CD14-positive monocyte (primary cell): ENCODE measurements around the gene SEPHS1. TPM values are rescaled to one million over a fixed set of nuclear protein-coding genes. Genes with fewer than 3 reads are reported as not detected.

Source experiments
- DNase-seq, 3 donors: peaks; one replicate each; pipeline ENCODE4 v3.0.0-alpha.2; 2011 to 2022
- H2AFZ ChIP-seq: 2 replicates; pipeline ENCODE4 v1.6.0; 2012; ENCODE audit warnings: mild to moderate bottlenecking, low read depth, low read length, inconsistent platforms; ENCODE audit not compliant: insufficient read depth, poor library complexity, severe bottlenecking
- H3K27ac ChIP-seq, 2 donors: 1 replicate in 1 of 2; 2 replicates in 1 of 2; pipeline ENCODE4 v1.5.1; 2012 to 2013; ENCODE audit warnings: low read length in 2 of 2, control low read depth in 1 of 2, inconsistent platforms in 1 of 2, low read depth in 1 of 2, mild to moderate bottlenecking in 1 of 2
- H3K27me3 ChIP-seq, 2 donors: one replicate each; pipeline versions ENCODE4 v1.6.0 to v1.6.1; 2011 to 2013; ENCODE audit warnings: low read length in 2 of 2; ENCODE audit not compliant: control insufficient read depth in 2 of 2, insufficient read depth in 2 of 2
- H3K36me3 ChIP-seq, 2 donors: replicated peaks in 1 of 2; 1 replicate in 1 of 2; 2 replicates in 1 of 2; pipeline versions ENCODE4 v1.5.1 to v1.6.1; 2012 to 2013; ENCODE audit warnings: low read length in 2 of 2, control low read depth in 1 of 2, inconsistent platforms in 1 of 2, mild to moderate bottlenecking in 1 of 2; ENCODE audit not compliant: insufficient read depth in 2 of 2, control insufficient read depth in 1 of 2
- H3K4me1 ChIP-seq, 2 donors: 1 replicate in 1 of 2; 2 replicates in 1 of 2; pipeline versions ENCODE4 v1.5.1 to v1.6.1; 2012 to 2013; ENCODE audit warnings: low read length in 2 of 2, control low read depth in 1 of 2, inconsistent platforms in 1 of 2, mild to moderate bottlenecking in 1 of 2, moderate library complexity in 1 of 2; ENCODE audit not compliant: insufficient read depth in 2 of 2, control insufficient read depth in 1 of 2
- H3K4me2 ChIP-seq: replicated peaks from 2 replicates; pipeline ENCODE3; 2012; ENCODE audit warnings: low read length, moderate library complexity, mild to moderate bottlenecking; ENCODE audit not compliant: poor library complexity, severe bottlenecking; ENCODE audit errors: extremely low read depth
- H3K4me3 ChIP-seq, 3 experiments: fragments of 200-600 bp in 1 of 3; sonication (generic) in 1 of 3; replicated peaks in 1 of 3; 1 replicate in 2 of 3; 2 replicates in 1 of 3; pipeline ENCODE4 v1.5.1; 2011 to 2013; ENCODE audit warnings: low read length in 3 of 3, mild to moderate bottlenecking in 3 of 3, control low read depth in 2 of 3, low read depth in 2 of 3, inconsistent platforms in 1 of 3, moderate library complexity in 1 of 3
- H3K79me2 ChIP-seq: 2 replicates; pipeline ENCODE4 v1.6.0; 2012; ENCODE audit warnings: mild to moderate bottlenecking, control low read depth, inconsistent platforms, low read length, moderate library complexity; ENCODE audit not compliant: insufficient read depth
- H3K9ac ChIP-seq: 2 replicates; pipeline ENCODE4 v1.6.0; 2017; ENCODE audit warnings: low read length, mild to moderate bottlenecking; ENCODE audit not compliant: insufficient read depth, poor library complexity, severe bottlenecking
- H3K9me3 ChIP-seq, 2 donors: replicated peaks in 1 of 2; 1 replicate in 1 of 2; 2 replicates in 1 of 2; pipeline versions ENCODE4 v1.5.1 to v1.6.1; 2012 to 2013; ENCODE audit warnings: low read length in 2 of 2, control low read depth in 1 of 2; ENCODE audit not compliant: control insufficient read depth in 1 of 2, insufficient read depth in 1 of 2
- H4K20me1 ChIP-seq: 2 replicates; pipeline ENCODE4 v1.6.0; 2012; ENCODE audit warnings: mild to moderate bottlenecking, low read length, control low read depth, moderate library complexity; ENCODE audit not compliant: insufficient read depth
- H3K27ac Mint-ChIP-seq, 7 donors: one replicate each; pipeline ENCODE4 v1.8.0; 2020; ENCODE audit warnings: mild to moderate bottlenecking in 7 of 7, mixed read lengths in 7 of 7, moderate library complexity in 6 of 7, inconsistent platforms in 2 of 7
- H3K27me3 Mint-ChIP-seq, 3 donors: one replicate each; pipeline ENCODE4 v1.8.0; 2021 to 2022; ENCODE audit warnings: low read depth in 3 of 3, mild to moderate bottlenecking in 3 of 3, mixed read lengths in 3 of 3, moderate library complexity in 3 of 3, inconsistent platforms in 1 of 3
- H3K36me3 Mint-ChIP-seq, 2 donors: one replicate each; pipeline ENCODE4 v1.8.0; 2020; ENCODE audit warnings: mixed read lengths in 2 of 2, inconsistent platforms in 1 of 2, mild to moderate bottlenecking in 1 of 2
- H3K4me1 Mint-ChIP-seq: one replicate; pipeline ENCODE4 v1.8.0; 2020; ENCODE audit warnings: mild to moderate bottlenecking, mixed read lengths
- H3K4me3 Mint-ChIP-seq, 2 donors: one replicate each; pipeline ENCODE4 v1.8.0; 2020; ENCODE audit warnings: mild to moderate bottlenecking in 2 of 2, mixed read lengths in 2 of 2, moderate library complexity in 1 of 2
- H3K9me3 Mint-ChIP-seq, 7 donors: one replicate each; pipeline ENCODE4 v1.8.0; 2020 to 2022; ENCODE audit warnings: mixed read lengths in 7 of 7, mild to moderate bottlenecking in 6 of 7, moderate library complexity in 6 of 7, inconsistent platforms in 2 of 7
- WGBS: methylation state at CpG from one replicate; pipeline ENCODE4 v1.1.5; 2013; ENCODE audit warnings: missing lambda C conversion rate; ENCODE audit not compliant: insufficient coverage; 5-methylcytosine and 5-hydroxymethylcytosine counted together
- intact Hi-C, 2 donors: fragments of 100-400 bp; cut with micrococcal nuclease; formaldehyde crosslinking; loops; one replicate each; pipeline versions ENCODE4 v1.15.0 to v1.15.1; 2023
- polyA plus RNA-seq, 3 donors: library from polyadenylated mRNA; depleted of rRNA in 1 of 3; unstranded in 2 of 3; stranded (reverse) in 1 of 3; fragments of 300-500 nt in 2 of 3; fragments of >200 nt in 1 of 3; fragmentation: Illumina TruSeq in 2 of 3; gene quantifications; 1 replicate in 2 of 3; 2 replicates in 1 of 3; pipeline ENCODE4 v1.2.3, GENCODE V29; 2012 to 2021
- TF ChIP-seq, protein P1 (sequence below): fragments of 200-600 bp; IDR thresholded peaks from one replicate; pipeline ENCODE4 v1.8.0; 2022; ENCODE audit warnings: antibody characterized with exemption, mild to moderate bottlenecking

SEPHS1 gene
- polyA plus RNA-seq, 3 donors, result 11.9 to 16.3 (median 15.1) TPM

DNA sequence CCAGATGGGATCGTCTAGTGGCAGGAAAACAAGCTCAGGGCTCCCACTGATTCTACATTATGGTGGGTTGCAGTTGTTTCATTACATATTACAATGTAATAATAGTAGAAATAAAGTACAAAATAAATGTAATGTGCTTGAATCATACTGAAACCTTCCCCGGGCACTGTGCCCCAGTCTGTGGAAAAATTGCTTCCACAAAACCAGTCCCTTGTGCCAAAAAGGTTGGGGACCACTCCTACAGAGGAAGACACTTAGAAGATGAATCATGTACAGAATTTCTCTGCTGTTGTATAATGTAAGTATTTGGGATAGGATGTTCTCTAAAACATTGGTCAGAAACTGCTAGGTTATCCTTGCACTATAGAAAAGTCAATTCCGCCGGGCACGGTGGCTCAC, 36.9 kb downstream of the SEPHS1 start:
- no peak overlapping the region for H3K9ac ChIP-seq
- no peaks in the 10 kb centered on the region for H3K36me3 Mint-ChIP-seq
- WGBS, result 100% methylated on average over 2 of the region's 5 CpGs
- H2AFZ ChIP-seq, result no peak overlapping the region
- no peaks in the 10 kb centered on the region for H3K36me3 ChIP-seq
- no peak overlapping the region for H3K4me3 ChIP-seq
- H3K27me3 Mint-ChIP-seq, result peaks cover 0 to 2% (median 0%) of the 10 kb centered on the region in 3 donors
- H3K79me2 ChIP-seq, result no peaks in the 10 kb centered on the region
- DNase-seq, result no peak
- intact Hi-C loops, result no loop called here
- H3K4me1 ChIP-seq, result no peaks in the 10 kb centered on the region
- H4K20me1 ChIP-seq, result no peaks in the 10 kb centered on the region
- no peak overlapping the region for H3K4me2 ChIP-seq
- H3K27me3 ChIP-seq, result no peaks in the 10 kb centered on the region
- H3K9me3 ChIP-seq, result no peaks in the 10 kb centered on the region
- TF ChIP-seq, protein P1, sequence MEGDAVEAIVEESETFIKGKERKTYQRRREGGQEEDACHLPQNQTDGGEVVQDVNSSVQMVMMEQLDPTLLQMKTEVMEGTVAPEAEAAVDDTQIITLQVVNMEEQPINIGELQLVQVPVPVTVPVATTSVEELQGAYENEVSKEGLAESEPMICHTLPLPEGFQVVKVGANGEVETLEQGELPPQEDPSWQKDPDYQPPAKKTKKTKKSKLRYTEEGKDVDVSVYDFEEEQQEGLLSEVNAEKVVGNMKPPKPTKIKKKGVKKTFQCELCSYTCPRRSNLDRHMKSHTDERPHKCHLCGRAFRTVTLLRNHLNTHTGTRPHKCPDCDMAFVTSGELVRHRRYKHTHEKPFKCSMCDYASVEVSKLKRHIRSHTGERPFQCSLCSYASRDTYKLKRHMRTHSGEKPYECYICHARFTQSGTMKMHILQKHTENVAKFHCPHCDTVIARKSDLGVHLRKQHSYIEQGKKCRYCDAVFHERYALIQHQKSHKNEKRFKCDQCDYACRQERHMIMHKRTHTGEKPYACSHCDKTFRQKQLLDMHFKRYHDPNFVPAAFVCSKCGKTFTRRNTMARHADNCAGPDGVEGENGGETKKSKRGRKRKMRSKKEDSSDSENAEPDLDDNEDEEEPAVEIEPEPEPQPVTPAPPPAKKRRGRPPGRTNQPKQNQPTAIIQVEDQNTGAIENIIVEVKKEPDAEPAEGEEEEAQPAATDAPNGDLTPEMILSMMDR, result no peak
- H3K4me1 Mint-ChIP-seq, result no peaks in the 10 kb centered on the region
- no peak overlapping the region for H3K27ac Mint-ChIP-seq
- no peak overlapping the region for H3K27ac ChIP-seq
- no peak overlapping the region for H3K4me3 Mint-ChIP-seq
- H3K9me3 Mint-ChIP-seq, result no peaks in the 10 kb centered on the region

GRCh38 chr10:13310518-13311176, 37.4 kb downstream of the SEPHS1 start:
- H3K9me3 Mint-ChIP-seq, result no peaks in the 10 kb centered on the region
- no peak for DNase-seq
- H3K36me3 ChIP-seq, result no peaks in the 10 kb centered on the region

More at GRCh38 chr10:13310518-13311176, 37.4 kb downstream of the SEPHS1 start:
- intact Hi-C loops, result no loop called here
- Histone ChIP-seq H3K4me1 (no peaks in the 10 kb centered on the region), H3K27ac (no peak overlapping the region), H3K27me3 (no peaks in the 10 kb centered on the region), H3K9ac (no peak overlapping the region), H2AFZ (no peak overlapping the region), H3K4me3 (no peak overlapping the region), H3K4me2 (no peak overlapping the region), H3K9me3 (no peaks in the 10 kb centered on the region), H3K79me2 (no peaks in the 10 kb centered on the region), H4K20me1 (no peaks in the 10 kb centered on the region)
- no peak overlapping the region for H3K4me3 Mint-ChIP-seq
- 100% methylated on average over 5 of the region's 7 CpGs for WGBS
- peaks cover 0 to 2% (median 0%) of the 10 kb centered on the region in 3 donors for H3K27me3 Mint-ChIP-seq
- H3K27ac Mint-ChIP-seq, result no peak overlapping the region
- no peaks in the 10 kb centered on the region for H3K36me3 Mint-ChIP-seq
- TF ChIP-seq, protein P1, result no peak
- no peaks in the 10 kb centered on the region for H3K4me1 Mint-ChIP-seq
